ENCODE results near the gene SETD4.

Gene SETD4

DNA sequence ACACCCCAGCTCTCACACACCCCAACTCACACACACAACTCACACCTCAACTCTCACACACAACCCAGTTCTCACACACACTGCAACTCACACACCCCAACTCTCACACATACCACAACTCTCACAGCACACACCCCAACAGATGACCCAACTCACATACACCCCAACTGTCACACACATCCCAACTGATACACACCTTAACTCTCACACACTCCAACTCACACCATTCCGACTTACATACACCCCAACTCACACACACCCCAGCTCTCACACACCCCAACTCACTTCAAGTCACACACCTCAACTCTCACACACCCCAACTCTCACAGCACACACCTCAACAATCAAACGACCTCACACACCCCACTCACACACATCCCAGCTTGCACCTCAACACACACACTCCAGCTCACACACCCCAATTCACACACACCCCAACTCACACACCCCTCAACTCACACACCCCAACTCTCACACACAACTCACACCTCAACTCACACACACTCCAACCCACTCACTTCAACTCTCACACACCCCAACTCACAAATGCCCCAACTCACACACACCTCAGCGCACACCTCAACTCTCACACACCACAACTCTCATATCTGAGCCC, 66.3 kb downstream of the SETD4 start:
- TF ChIP-seq, protein P1, sequence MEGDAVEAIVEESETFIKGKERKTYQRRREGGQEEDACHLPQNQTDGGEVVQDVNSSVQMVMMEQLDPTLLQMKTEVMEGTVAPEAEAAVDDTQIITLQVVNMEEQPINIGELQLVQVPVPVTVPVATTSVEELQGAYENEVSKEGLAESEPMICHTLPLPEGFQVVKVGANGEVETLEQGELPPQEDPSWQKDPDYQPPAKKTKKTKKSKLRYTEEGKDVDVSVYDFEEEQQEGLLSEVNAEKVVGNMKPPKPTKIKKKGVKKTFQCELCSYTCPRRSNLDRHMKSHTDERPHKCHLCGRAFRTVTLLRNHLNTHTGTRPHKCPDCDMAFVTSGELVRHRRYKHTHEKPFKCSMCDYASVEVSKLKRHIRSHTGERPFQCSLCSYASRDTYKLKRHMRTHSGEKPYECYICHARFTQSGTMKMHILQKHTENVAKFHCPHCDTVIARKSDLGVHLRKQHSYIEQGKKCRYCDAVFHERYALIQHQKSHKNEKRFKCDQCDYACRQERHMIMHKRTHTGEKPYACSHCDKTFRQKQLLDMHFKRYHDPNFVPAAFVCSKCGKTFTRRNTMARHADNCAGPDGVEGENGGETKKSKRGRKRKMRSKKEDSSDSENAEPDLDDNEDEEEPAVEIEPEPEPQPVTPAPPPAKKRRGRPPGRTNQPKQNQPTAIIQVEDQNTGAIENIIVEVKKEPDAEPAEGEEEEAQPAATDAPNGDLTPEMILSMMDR (IDR thresholded peaks at IDR 0.05; ENCODE audit: borderline replicate concordance, control extremely low read depth, extremely low read depth, insufficient read depth, missing control alignments): no peak
- in situ Hi-C loops (cut with MboI; ENCODE audit: low sequenced_read_pairs, unreplicated experiment): no loop called here
- no peak for DNase-seq (ENCODE audit: low spot score)

DNA sequence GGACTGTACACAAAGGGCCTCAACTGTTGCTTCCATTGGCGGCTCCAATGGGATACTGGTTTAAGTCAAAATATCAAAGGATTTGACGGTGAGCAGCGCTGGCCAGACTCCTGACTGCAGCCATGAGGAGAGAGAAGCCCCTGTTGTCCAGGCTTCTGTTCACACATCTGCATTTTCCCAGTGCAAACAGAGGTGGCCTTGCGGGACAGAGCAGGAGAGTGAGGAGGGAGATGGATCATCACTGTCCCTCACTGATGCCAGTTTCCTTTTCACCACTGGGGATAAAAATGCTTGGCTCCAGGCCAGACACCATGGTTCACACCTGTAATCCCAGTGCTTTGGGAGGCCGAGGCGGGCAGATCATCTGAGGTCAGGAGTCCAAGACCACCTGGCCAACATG, 69.2 kb downstream of the SETD4 start:
- in situ Hi-C loops (cut with MboI; ENCODE audit: low sequenced_read_pairs, unreplicated experiment): no loop called here
- TF ChIP-seq, protein P1 (IDR thresholded peaks at IDR 0.05; ENCODE audit: borderline replicate concordance, control extremely low read depth, extremely low read depth, insufficient read depth, missing control alignments): no peak
- DNase-seq (ENCODE audit: low spot score): no peak

DNA sequence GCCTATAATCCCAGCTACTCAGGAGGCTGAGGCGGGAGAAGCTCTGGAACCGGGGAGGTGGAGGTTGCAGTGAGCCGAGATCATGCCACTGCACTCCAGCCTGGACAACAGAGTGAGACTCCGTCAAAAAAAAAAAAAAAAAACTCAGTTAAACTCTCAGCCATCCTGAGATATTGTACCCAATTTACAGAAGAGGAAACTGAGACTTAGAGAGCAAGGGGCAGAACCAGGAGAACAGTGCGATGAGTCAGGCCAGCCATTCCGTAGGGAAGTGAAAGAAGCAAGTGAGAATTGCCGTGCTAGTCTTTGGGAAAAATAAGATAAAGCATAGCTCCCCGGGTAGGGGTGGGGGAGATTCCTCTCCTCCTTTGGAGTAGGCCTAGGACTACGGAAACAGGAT, 69.7 kb downstream of the SETD4 start:
- in situ Hi-C loops (cut with MboI; ENCODE audit: low sequenced_read_pairs, unreplicated experiment): no loop called here
- TF ChIP-seq, protein P1 (IDR thresholded peaks at IDR 0.05; ENCODE audit: borderline replicate concordance, control extremely low read depth, extremely low read depth, insufficient read depth, missing control alignments): no peak

DNA sequence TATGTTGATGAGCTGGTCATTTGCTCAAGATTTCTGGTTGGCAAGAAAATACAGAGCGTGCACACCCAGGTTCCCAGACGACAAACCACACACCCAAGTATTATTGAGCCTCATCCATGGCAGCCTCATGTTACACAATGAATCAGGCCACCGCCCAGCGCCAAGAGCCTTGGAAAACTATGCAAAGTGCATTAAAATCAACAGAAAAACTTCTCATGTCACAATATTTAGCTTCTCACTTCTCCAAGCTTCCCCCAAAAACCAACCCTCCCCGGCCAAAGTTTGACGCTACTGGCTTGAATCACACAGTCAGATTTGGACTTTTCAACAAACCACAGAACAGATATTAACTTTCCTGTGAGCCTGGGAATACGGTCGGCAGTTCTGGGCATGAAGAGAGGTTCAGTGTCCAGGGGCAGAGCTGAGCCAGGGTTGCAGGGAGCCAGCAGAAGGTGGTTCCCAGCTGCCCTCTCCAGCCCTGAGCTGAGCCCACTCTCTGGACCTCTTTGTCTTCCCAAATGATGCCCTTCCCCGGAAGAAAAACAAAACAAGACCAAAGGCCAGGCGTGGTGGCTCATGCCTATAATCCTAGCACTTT, 71.1 kb downstream of the SETD4 start:
- TF ChIP-seq, protein P1 (IDR thresholded peaks at IDR 0.05; ENCODE audit: borderline replicate concordance, control extremely low read depth, extremely low read depth, insufficient read depth, missing control alignments): no peak
- in situ Hi-C loops (cut with MboI; ENCODE audit: low sequenced_read_pairs, unreplicated experiment): no loop called here
- DNase-seq (ENCODE audit: low spot score): no peak

More for the DNA sequence above, 69.7 kb downstream of the SETD4 start:
- DNase-seq (ENCODE audit: low spot score): no peak

DNA sequence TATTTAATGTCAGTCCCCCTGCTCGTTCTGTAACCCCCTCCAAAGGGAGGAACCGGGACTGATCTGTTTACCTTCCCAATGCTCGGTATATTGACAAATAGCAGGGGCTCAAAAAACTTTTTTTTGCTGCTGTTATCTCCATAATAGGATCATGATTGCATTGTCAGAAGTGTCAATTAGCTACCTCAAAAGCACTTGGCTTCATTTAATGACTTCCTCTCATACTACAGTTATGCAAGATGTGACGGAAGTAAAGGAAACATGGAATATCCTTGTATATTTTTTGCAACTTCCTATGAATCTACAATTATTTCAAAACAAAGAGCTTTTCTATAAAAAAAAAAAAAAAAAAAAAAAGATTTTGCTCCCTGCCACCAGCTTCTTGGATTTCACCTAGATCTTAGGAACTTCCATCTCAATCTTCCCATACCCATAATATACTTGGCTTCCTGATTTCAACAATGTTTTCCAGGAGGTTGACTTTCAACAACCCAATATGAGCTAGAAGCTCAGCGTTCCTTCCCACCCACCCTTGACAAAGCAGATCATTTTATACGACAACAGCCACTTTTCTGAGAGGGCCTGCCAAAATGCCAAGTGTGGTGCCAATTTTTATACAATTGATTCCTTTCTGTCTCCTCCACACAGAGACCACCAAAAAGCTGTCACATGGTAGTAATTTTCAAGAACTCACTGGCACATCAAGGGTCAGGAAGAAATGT, 71.7 kb downstream of the SETD4 start:
- TF ChIP-seq, protein P1 (IDR thresholded peaks at IDR 0.05; ENCODE audit: borderline replicate concordance, control extremely low read depth, extremely low read depth, insufficient read depth, missing control alignments): no peak
- in situ Hi-C loops (cut with MboI; ENCODE audit: low sequenced_read_pairs, unreplicated experiment): no loop called here
- no peak for DNase-seq (ENCODE audit: low spot score)

DNA sequence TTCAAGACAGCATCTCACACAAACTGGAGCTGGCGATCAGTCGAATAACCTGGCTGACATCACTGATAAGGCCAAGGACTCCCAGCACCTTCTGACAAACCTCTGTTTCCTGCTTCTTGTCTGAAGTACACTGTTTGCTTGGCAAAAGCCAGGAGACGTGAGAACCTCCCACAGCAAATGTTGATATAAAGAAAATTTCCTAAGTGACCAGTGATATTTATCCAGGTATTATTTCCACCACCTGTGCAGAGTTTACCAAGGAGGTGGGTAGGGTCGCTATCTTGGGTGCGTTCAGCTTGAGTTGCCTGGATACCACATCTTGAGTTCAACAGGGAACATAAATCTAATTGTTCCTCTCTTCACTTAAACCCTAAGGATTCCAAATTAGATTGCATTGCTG, 72.9 kb downstream of the SETD4 start:
- DNase-seq (ENCODE audit: low spot score): no peak

More for the DNA sequence above, 72.9 kb downstream of the SETD4 start:
- TF ChIP-seq, protein P1 (IDR thresholded peaks at IDR 0.05; ENCODE audit: borderline replicate concordance, control extremely low read depth, extremely low read depth, insufficient read depth, missing control alignments): no peak
- in situ Hi-C loops (cut with MboI; ENCODE audit: low sequenced_read_pairs, unreplicated experiment): no loop called here
